WTC11 (cell line): ENCODE measurements around the gene C20orf204. TPM values are rescaled to one million over a fixed set of nuclear protein-coding genes. Genes with fewer than 3 reads are reported as not detected.

Experiments used
- ATAC-seq: fragments of 200-7000 bp; cut with Tn5 transposase; 2 replicates; pipeline ENCODE4 v1.10.0; 2021; ENCODE audit warnings: mild to moderate bottlenecking, moderate library complexity
- CTCF ChIA-PET: fragments of 300-600 bp; sonication (Branson Sonifier 250); formaldehyde crosslinking; loops from one replicate; lab custom pipeline; 2021; ENCODE audit warnings: antibody characterized with exemption; lab: Charles Lee
- POLR2A ChIA-PET: fragments of 350-600 bp; sonication (Branson Sonifier 250); formaldehyde crosslinking; loops from one replicate; lab custom pipeline; 2021; ENCODE audit warnings: antibody characterized with exemption; lab: Charles Lee
- DNase-seq: peaks from one replicate; pipeline ENCODE4 v3.0.0; 2021; ENCODE audit warnings: low spot score
- H3K27ac Mint-ChIP-seq: 2 replicates; pipeline ENCODE4 v1.8.0; 2021; ENCODE audit warnings: mixed read lengths
- H3K27me3 Mint-ChIP-seq: 2 replicates; pipeline ENCODE4 v1.8.0; 2021; ENCODE audit warnings: low read depth, mild to moderate bottlenecking, moderate library complexity, mixed read lengths
- H3K36me3 Mint-ChIP-seq: 2 replicates; pipeline ENCODE4 v1.8.0; 2021; ENCODE audit warnings: mixed read lengths
- H3K4me1 Mint-ChIP-seq: 2 replicates; pipeline ENCODE4 v1.8.0; 2022; ENCODE audit warnings: mixed read lengths
- H3K4me3 Mint-ChIP-seq: 2 replicates; pipeline ENCODE4 v1.8.0; 2021; ENCODE audit warnings: mild to moderate bottlenecking, moderate library complexity, mixed read lengths
- H3K9me3 Mint-ChIP-seq: 2 replicates; pipeline ENCODE4 v1.8.0; 2021; ENCODE audit warnings: mixed read lengths
- ESRRA ChIP-seq: sonication (generic); formaldehyde crosslinking; IDR thresholded peaks from 2 replicates; pipeline ENCODE4 v1.8.1; 2022; ENCODE audit warnings: mild to moderate bottlenecking, missing genetic modification reagents, borderline replicate concordance
- ETV6 ChIP-seq: sonication (generic); formaldehyde crosslinking; IDR thresholded peaks from 2 replicates; pipeline ENCODE4 v1.8.1; 2022; ENCODE audit warnings: mild to moderate bottlenecking, missing genetic modification reagents
- GABPB1 ChIP-seq: sonication (generic); formaldehyde crosslinking; IDR thresholded peaks from 2 replicates; pipeline ENCODE4 v1.8.1; 2023; ENCODE audit warnings: mild to moderate bottlenecking, missing genetic modification reagents
- JAZF1 ChIP-seq: fragments of 250-450 bp; sonication (Bioruptor Pico); IDR thresholded peaks from 2 replicates; pipeline ENCODE4 v1.9.0; 2021; ENCODE audit warnings: moderate library complexity, mild to moderate bottlenecking, inconsistent platforms
- JUN ChIP-seq: sonication (generic); formaldehyde crosslinking; IDR thresholded peaks from 2 replicates; pipeline ENCODE4 v1.8.0; 2023; ENCODE audit warnings: mild to moderate bottlenecking, missing genetic modification reagents
- NR3C1 ChIP-seq: sonication (generic); formaldehyde crosslinking; conservative IDR thresholded peaks from 2 replicates; pipeline ENCODE4 v1.8.1; 2023; ENCODE audit warnings: low read depth, mild to moderate bottlenecking, missing genetic modification reagents
- TEAD1 ChIP-seq: sonication (generic); formaldehyde crosslinking; IDR thresholded peaks from 2 replicates; pipeline ENCODE4 v1.8.0; 2022; ENCODE audit warnings: mild to moderate bottlenecking, missing genetic modification reagents
- TP53 ChIP-seq: sonication (generic); formaldehyde crosslinking; IDR thresholded peaks from 2 replicates; pipeline ENCODE4 v1.8.1; 2023; ENCODE audit warnings: mild to moderate bottlenecking, missing genetic modification reagents
- USF1 ChIP-seq: sonication (generic); formaldehyde crosslinking; IDR thresholded peaks from 2 replicates; pipeline ENCODE4 v1.8.0; 2022; ENCODE audit warnings: mild to moderate bottlenecking, missing genetic modification reagents
- ZNF281 ChIP-seq: sonication (generic); formaldehyde crosslinking; IDR thresholded peaks from 2 replicates; pipeline ENCODE4 v1.8.0; 2023; ENCODE audit warnings: mild to moderate bottlenecking, missing genetic modification reagents
- ZNF317 ChIP-seq: sonication (generic); formaldehyde crosslinking; IDR thresholded peaks from 2 replicates; pipeline ENCODE4 v1.8.1; 2023; ENCODE audit warnings: low read depth, mild to moderate bottlenecking, moderate library complexity, missing genetic modification reagents, borderline replicate concordance
- ZNF512 ChIP-seq: sonication (generic); formaldehyde crosslinking; IDR thresholded peaks from 2 replicates; pipeline ENCODE4 v1.8.1; 2022; ENCODE audit warnings: missing genetic modification reagents, borderline replicate concordance
- total RNA-seq: library from RNA; stranded (reverse); gene quantifications from 3 replicates; pipeline ENCODE4 v1.2.3, GENCODE V29; 2021
- TF ChIP-seq, protein P1 (sequence below): fragments of 200-600 bp; IDR thresholded peaks from 2 replicates; pipeline ENCODE4 v1.8.0; 2022; ENCODE audit warnings: antibody characterized with exemption
- TF ChIP-seq, protein P2 (sequence below): sonication (generic); formaldehyde crosslinking; conservative IDR thresholded peaks from 2 replicates; pipeline ENCODE4 v1.8.1; 2023; ENCODE audit warnings: mild to moderate bottlenecking, low read depth, missing genetic modification reagents, moderate library complexity
- TF ChIP-seq, protein P3 (sequence below): sonication (generic); formaldehyde crosslinking; conservative IDR thresholded peaks from 2 replicates; pipeline ENCODE4 v1.8.1; 2022; ENCODE audit warnings: mild to moderate bottlenecking, missing genetic modification reagents

Gene C20orf204
- total RNA-seq, 1 experiment from 2014 or later: 2.1 TPM

DNA sequence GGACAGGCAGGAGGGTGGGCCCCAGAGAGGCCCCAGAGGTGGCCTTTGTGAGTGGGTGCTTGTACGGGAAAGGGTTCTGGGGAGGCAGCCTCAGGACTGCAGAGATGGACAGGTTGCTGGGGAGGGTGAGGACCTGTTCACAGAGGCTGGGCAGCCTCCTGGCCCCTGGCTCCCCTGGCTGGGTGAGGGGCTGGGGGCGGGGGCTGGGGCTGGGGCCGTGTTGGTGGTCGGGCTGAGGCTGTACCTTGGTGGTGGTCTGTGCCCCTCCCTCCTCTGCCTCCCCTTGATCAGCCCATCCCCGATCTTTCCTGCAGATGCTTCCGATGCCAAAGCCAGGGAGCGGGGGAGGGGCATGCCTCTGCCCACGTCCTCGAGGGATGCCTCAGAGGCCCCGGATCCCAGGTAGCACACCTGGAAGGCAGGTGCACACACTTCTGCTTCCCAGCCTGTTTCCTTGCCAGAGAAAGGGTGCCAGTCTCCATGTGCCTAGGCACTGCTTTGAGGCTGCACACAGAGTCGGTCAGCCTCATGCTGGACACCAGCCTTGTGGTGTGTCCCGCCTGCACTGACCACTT lies 31.8 kb downstream of the C20orf204 start:
- TF ChIP-seq ETV6 (CRISPR knock-in tag) (no peak), JUN (CRISPR knock-in tag) (no peak), TP53 (CRISPR knock-in tag) (no peak), USF1 (CRISPR knock-in tag) (no peak), JAZF1 (CRISPR knock-in tag) (no peak), GABPB1 (CRISPR knock-in tag) (no peak), ESRRA (CRISPR knock-in tag) (no peak), NR3C1 (CRISPR knock-in tag) (no peak), ZNF281 (no peak), TEAD1 (CRISPR knock-in tag) (no peak), ZNF317 (CRISPR knock-in tag) (no peak), ZNF512 (CRISPR knock-in tag) (no peak)
- TF ChIP-seq, protein P1, sequence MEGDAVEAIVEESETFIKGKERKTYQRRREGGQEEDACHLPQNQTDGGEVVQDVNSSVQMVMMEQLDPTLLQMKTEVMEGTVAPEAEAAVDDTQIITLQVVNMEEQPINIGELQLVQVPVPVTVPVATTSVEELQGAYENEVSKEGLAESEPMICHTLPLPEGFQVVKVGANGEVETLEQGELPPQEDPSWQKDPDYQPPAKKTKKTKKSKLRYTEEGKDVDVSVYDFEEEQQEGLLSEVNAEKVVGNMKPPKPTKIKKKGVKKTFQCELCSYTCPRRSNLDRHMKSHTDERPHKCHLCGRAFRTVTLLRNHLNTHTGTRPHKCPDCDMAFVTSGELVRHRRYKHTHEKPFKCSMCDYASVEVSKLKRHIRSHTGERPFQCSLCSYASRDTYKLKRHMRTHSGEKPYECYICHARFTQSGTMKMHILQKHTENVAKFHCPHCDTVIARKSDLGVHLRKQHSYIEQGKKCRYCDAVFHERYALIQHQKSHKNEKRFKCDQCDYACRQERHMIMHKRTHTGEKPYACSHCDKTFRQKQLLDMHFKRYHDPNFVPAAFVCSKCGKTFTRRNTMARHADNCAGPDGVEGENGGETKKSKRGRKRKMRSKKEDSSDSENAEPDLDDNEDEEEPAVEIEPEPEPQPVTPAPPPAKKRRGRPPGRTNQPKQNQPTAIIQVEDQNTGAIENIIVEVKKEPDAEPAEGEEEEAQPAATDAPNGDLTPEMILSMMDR: no peak
- TF ChIP-seq, protein P2, sequence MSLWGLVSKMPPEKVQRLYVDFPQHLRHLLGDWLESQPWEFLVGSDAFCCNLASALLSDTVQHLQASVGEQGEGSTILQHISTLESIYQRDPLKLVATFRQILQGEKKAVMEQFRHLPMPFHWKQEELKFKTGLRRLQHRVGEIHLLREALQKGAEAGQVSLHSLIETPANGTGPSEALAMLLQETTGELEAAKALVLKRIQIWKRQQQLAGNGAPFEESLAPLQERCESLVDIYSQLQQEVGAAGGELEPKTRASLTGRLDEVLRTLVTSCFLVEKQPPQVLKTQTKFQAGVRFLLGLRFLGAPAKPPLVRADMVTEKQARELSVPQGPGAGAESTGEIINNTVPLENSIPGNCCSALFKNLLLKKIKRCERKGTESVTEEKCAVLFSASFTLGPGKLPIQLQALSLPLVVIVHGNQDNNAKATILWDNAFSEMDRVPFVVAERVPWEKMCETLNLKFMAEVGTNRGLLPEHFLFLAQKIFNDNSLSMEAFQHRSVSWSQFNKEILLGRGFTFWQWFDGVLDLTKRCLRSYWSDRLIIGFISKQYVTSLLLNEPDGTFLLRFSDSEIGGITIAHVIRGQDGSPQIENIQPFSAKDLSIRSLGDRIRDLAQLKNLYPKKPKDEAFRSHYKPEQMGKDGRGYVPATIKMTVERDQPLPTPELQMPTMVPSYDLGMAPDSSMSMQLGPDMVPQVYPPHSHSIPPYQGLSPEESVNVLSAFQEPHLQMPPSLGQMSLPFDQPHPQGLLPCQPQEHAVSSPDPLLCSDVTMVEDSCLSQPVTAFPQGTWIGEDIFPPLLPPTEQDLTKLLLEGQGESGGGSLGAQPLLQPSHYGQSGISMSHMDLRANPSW: no peak
- TF ChIP-seq, protein P3, sequence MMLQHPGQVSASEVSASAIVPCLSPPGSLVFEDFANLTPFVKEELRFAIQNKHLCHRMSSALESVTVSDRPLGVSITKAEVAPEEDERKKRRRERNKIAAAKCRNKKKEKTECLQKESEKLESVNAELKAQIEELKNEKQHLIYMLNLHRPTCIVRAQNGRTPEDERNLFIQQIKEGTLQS: no peak
- Mint-ChIP-seq H3K4me1 (peaks cover 26% of the 10 kb centered on the region), H3K27ac (peak overlapping the region; percentile 74; the same call in 1 of the 2 replicates), H3K9me3 (no peaks in the 10 kb centered on the region), H3K36me3 (no peaks in the 10 kb centered on the region), H3K27me3 (peaks cover 2% of the 10 kb centered on the region; the same call in 1 of the 2 replicates), H3K4me3 (no peak overlapping the region)
- no peak for DNase-seq
- ATAC-seq: no peak
- ChIA-PET POLR2A (no interaction called here), CTCF (interaction anchor here (0.7 kb wide), 1 partner anchor 29 kb away, joined by 3 read pairs; no protein-coding TSS in a partner anchor)
